Hepatocyte (in vitro differentiated cells): ENCODE measurements around the gene HS6ST2. TPM values are rescaled to one million over a fixed set of nuclear protein-coding genes. Genes with fewer than 3 reads are reported as not detected.

Source experiments
- DNase-seq: peaks from one replicate; pipeline ENCODE4 v3.0.0-alpha.2; 2016; ENCODE audit warnings: low spot score
- H2AFZ ChIP-seq: fragments of 200-600 bp; sonication (generic); 2 replicates; pipeline ENCODE4 v1.6.0; 2016; ENCODE audit warnings: antibody characterized with exemption, mild to moderate bottlenecking
- H3K27ac ChIP-seq: fragments of 200-600 bp; sonication (generic); 2 replicates; pipeline ENCODE4 v1.5.1; 2016; ENCODE audit warnings: mild to moderate bottlenecking
- H3K27me3 ChIP-seq: fragments of 200-600 bp; sonication (generic); 2 replicates; pipeline ENCODE4 v1.6.1; 2016
- H3K36me3 ChIP-seq: fragments of 200-600 bp; sonication (generic); replicated peaks from 2 replicates; pipeline ENCODE4 v1.5.1; 2016; ENCODE audit warnings: low read depth; ENCODE audit not compliant: insufficient read depth
- H3K4me1 ChIP-seq: fragments of 200-600 bp; sonication (generic); 2 replicates; pipeline ENCODE4 v1.5.1; 2016; ENCODE audit warnings: mild to moderate bottlenecking, moderate library complexity; ENCODE audit not compliant: insufficient read depth
- H3K4me2 ChIP-seq: fragments of 200-600 bp; sonication (generic); 2 replicates; pipeline ENCODE4 v1.6.0; 2016
- H3K4me3 ChIP-seq: fragments of 200-600 bp; sonication (generic); 2 replicates; pipeline ENCODE4 v1.5.1; 2016; ENCODE audit warnings: mild to moderate bottlenecking
- H3K79me2 ChIP-seq: fragments of 200-600 bp; sonication (generic); 2 replicates; pipeline ENCODE4 v1.6.0; 2017; ENCODE audit warnings: mild to moderate bottlenecking
- H3K9me2 ChIP-seq: fragments of 200-600 bp; sonication (generic); replicated peaks from 2 replicates; pipeline ENCODE4 v1.6.0; 2017; ENCODE audit warnings: mild to moderate bottlenecking; ENCODE audit not compliant: insufficient read depth
- H3K9me3 ChIP-seq: fragments of 200-600 bp; sonication (generic); 2 replicates; pipeline ENCODE4 v1.5.1; 2016; ENCODE audit warnings: low read depth, mild to moderate bottlenecking
- H4K20me1 ChIP-seq: fragments of 200-600 bp; sonication (generic); 2 replicates; pipeline ENCODE4 v1.6.0; 2016; ENCODE audit warnings: mild to moderate bottlenecking; ENCODE audit not compliant: insufficient read depth, poor library complexity, severe bottlenecking
- EZH2 ChIP-seq: fragments of 200-600 bp; sonication (generic); IDR thresholded peaks from 2 replicates; pipeline ENCODE4 v1.6.1; 2016; ENCODE audit warnings: antibody characterized with exemption, mild to moderate bottlenecking, borderline replicate concordance
- EZH2phosphoT487 ChIP-seq: fragments of 200-600 bp; sonication (generic); IDR thresholded peaks from one replicate; pipeline ENCODE4 v1.6.1; 2018; ENCODE audit warnings: antibody characterized with exemption, mild to moderate bottlenecking, low read depth, moderate library complexity; ENCODE audit not compliant: unreplicated experiment, severe bottlenecking
- WGBS: methylation state at CpG from one replicate; pipeline ENCODE4 v1.1.6; 2016; ENCODE audit warnings: low lambda C conversion rate; ENCODE audit errors: missing lambda C conversion rate; 5-methylcytosine and 5-hydroxymethylcytosine counted together
- polyA plus RNA-seq: library from polyadenylated mRNA; unstranded; fragments of >200 nt; fragmentation: Nextera tagmentation; extraction: Ambion mirVana; gene quantifications from 2 replicates; pipeline ENCODE4 v1.2.1, GENCODE V29; 2016
- total RNA-seq: library from RNA; depleted of rRNA; stranded (reverse); fragments of >200 nt; gene quantifications from 2 replicates; pipeline ENCODE4 v1.2.3, GENCODE V29; 2014
- TF ChIP-seq, protein P1 (sequence below): fragments of 200-600 bp; sonication (generic); IDR thresholded peaks from 2 replicates; pipeline ENCODE4 v1.5.1; 2016; ENCODE audit warnings: antibody characterized with exemption, mild to moderate bottlenecking; ENCODE audit not compliant: poor library complexity

The HS6ST2 gene
- total and polyA plus RNA-seq, 2 experiments from 2014 or later: 17.4 to 21.9 TPM

- H3K4me2 ChIP-seq: no peak overlapping the region
- no peaks in the 10 kb centered on the region for H3K27me3 ChIP-seq
- WGBS: 68% methylated on average over 3 of the region's 3 CpGs
- no peaks in the 10 kb centered on the region for H3K36me3 ChIP-seq
- H3K4me1 ChIP-seq: no peaks in the 10 kb centered on the region
- TF ChIP-seq EZH2 (no peak), EZH2phosphoT487 (no peak)
- TF ChIP-seq, protein P1, sequence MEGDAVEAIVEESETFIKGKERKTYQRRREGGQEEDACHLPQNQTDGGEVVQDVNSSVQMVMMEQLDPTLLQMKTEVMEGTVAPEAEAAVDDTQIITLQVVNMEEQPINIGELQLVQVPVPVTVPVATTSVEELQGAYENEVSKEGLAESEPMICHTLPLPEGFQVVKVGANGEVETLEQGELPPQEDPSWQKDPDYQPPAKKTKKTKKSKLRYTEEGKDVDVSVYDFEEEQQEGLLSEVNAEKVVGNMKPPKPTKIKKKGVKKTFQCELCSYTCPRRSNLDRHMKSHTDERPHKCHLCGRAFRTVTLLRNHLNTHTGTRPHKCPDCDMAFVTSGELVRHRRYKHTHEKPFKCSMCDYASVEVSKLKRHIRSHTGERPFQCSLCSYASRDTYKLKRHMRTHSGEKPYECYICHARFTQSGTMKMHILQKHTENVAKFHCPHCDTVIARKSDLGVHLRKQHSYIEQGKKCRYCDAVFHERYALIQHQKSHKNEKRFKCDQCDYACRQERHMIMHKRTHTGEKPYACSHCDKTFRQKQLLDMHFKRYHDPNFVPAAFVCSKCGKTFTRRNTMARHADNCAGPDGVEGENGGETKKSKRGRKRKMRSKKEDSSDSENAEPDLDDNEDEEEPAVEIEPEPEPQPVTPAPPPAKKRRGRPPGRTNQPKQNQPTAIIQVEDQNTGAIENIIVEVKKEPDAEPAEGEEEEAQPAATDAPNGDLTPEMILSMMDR: no peak
- no peaks in the 10 kb centered on the region for H3K79me2 ChIP-seq
- no peak overlapping the region for H3K4me3 ChIP-seq
- no peaks in the 10 kb centered on the region for H3K9me2 ChIP-seq
- DNase-seq: no peak
- H2AFZ ChIP-seq: no peak overlapping the region
- no peaks in the 10 kb centered on the region for H3K9me3 ChIP-seq
- H3K27ac ChIP-seq: no peak overlapping the region
- no peaks in the 10 kb centered on the region for H4K20me1 ChIP-seq
These were observed 339.6 kb downstream of the HS6ST2 start for GRCh38 chrX:132618810-132619209.

GRCh38 chrX:132615391-132616131 is 342.9 kb downstream of the HS6ST2 start:
- Histone ChIP-seq H3K4me3 (no peak overlapping the region), H3K36me3 (no peaks in the 10 kb centered on the region), H3K4me1 (no peaks in the 10 kb centered on the region), H3K9me2 (no peaks in the 10 kb centered on the region), H3K27me3 (no peaks in the 10 kb centered on the region), H3K27ac (no peak overlapping the region), H3K9me3 (no peaks in the 10 kb centered on the region), H4K20me1 (no peaks in the 10 kb centered on the region), H3K79me2 (no peaks in the 10 kb centered on the region), H3K4me2 (no peak overlapping the region), H2AFZ (no peak overlapping the region)
- 43% methylated on average over 4 of the region's 4 CpGs for WGBS
- no peak for TF ChIP-seq EZH2
- TF ChIP-seq, protein P1: peak; percentile 38
- peak; percentile 70 for DNase-seq

DNA sequence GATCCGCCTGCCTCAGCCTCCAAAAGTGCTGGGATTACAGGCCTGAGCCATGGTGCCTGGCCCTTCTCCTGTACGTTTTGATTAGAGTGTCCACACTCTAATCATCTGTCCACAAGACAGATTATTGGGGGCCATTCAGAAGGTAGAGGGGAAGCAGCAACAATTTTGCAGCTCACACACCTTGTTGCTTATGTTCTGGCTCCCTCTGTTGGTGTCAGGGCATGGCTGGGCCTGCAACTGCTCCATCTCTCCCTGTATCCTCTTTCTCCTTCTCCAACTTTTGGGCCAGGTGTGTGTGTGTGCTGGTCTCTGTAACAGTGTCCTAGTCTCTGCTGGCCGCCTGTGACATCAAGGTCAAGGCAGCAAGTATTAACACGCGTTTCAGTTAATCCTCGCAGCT is 344.1 kb downstream of the HS6ST2 start:
- no peak for TF ChIP-seq EZH2phosphoT487
- TF ChIP-seq EZH2: no peak
- TF ChIP-seq, protein P1: peak; percentile 47
- WGBS: 73% methylated on average over 6 of the region's 6 CpGs

More for the DNA sequence above, 344.1 kb downstream of the HS6ST2 start:
- Histone ChIP-seq H3K4me2 (no peak overlapping the region), H3K27ac (no peak overlapping the region), H3K9me2 (no peaks in the 10 kb centered on the region), H3K4me3 (no peak overlapping the region), H3K4me1 (no peaks in the 10 kb centered on the region), H3K27me3 (no peaks in the 10 kb centered on the region), H3K9me3 (no peaks in the 10 kb centered on the region), H3K79me2 (no peaks in the 10 kb centered on the region), H3K36me3 (no peaks in the 10 kb centered on the region), H2AFZ (no peak overlapping the region), H4K20me1 (no peaks in the 10 kb centered on the region)
- no peak for DNase-seq
